ENCODE results near the gene CCDC34. TPM values are rescaled to one million over a fixed set of nuclear protein-coding genes. Genes with fewer than 3 reads are reported as not detected.

Gene CCDC34
- total and polyA plus RNA-seq, 2 of the 8 experiments (the other 6 are each of a cell fraction or from before 2014, with no cell fraction given) = 7.7 to 24.3 TPM

DNA sequence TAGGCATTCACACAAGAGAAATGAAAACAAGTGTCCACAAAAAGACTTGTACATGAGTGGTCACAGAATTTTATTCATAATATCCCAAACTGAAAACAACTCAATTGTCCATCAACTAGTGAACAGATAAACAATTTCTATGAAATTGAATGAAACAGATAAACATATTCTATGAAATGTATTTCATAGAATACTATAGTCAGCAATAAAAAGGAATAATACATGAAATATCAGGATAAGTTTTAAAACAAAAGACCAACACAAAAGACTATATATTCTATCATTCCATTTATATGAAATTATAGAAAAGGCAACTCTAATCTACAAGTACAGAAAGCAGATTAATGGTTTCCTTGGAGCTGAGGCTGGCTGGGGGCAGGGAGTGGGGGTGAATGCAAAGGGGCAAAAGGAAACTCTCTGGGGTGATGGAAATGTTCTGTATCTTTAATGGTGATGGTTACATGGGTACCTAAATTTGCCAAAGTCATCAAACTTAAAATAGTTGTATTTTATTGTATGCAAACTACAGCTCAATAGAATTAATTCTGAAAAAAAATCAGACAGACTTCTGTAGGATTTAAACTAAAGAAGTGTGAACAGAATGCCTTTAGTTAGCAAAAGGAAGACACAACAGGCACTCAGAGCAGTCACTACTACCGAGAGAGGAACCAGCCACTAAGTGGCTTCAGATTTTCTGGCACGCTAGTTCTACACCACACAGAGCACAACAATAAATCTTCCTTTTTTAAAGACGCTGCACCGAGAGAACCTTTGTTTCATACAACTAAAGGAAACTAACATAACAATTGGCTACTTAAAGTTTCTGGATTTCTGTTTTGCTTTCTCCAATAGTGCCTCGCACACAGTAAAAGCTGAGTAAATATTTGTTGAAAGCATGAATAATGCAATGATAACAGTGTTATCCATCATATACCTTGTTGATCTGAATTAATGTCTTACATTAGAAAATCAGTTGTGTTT is 15.4 kb downstream of the CCDC34 start (continued):
- TF ChIP-seq CHD7 (IDR thresholded peaks at IDR 0.05; ENCODE audit: insufficient replicate concordance, low read length) (peak; percentile 97), YY1 (IDR thresholded peaks at IDR 0.05; ENCODE audit: low read depth, low read length) (no peak), SUZ12 (IDR thresholded peaks at IDR 0.05; ENCODE audit: low read length) (no peak)

Measured in H1 (cell line).